PFSK-1 (cell line): ENCODE results near the gene OR8B8.

ENCODE experiments used
- FOXP2 ChIP-seq: optimal IDR thresholded peaks from 2 replicates; pipeline ENCODE3; 2011; ENCODE audit warnings: borderline replicate concordance, control low read depth, inconsistent platforms; ENCODE audit not compliant: insufficient read depth; ENCODE audit errors: extremely low read length, extremely low read depth
- POLR2AphosphoS5 ChIP-seq: IDR thresholded peaks from 2 replicates; pipeline ENCODE4 v1.6.1; 2012; ENCODE audit warnings: low read depth, mild to moderate bottlenecking, control low read depth, low read length, moderate library complexity
- REST ChIP-seq, 2 experiments: IDR thresholded peaks; 2 replicates each; pipeline versions ENCODE4 v1.6.1 to v1.8.0; 2011 to 2012; ENCODE audit warnings: low read depth in 2 of 2, low read length in 2 of 2, control low read depth in 1 of 2, inconsistent platforms in 1 of 2, mild to moderate bottlenecking in 1 of 2, moderate library complexity in 1 of 2; ENCODE audit not compliant: insufficient read depth in 1 of 2
- SIN3A ChIP-seq: IDR thresholded peaks from 2 replicates; pipeline ENCODE4 v1.6.1; 2012; ENCODE audit warnings: mild to moderate bottlenecking, low read length, moderate library complexity, borderline replicate concordance; ENCODE audit not compliant: insufficient read depth
- TAF1 ChIP-seq: IDR thresholded peaks from 2 replicates; pipeline ENCODE4 v1.6.1; 2012; ENCODE audit warnings: low read length, control low read depth, borderline replicate concordance; ENCODE audit not compliant: insufficient read depth

The OR8B8 gene

DNA sequence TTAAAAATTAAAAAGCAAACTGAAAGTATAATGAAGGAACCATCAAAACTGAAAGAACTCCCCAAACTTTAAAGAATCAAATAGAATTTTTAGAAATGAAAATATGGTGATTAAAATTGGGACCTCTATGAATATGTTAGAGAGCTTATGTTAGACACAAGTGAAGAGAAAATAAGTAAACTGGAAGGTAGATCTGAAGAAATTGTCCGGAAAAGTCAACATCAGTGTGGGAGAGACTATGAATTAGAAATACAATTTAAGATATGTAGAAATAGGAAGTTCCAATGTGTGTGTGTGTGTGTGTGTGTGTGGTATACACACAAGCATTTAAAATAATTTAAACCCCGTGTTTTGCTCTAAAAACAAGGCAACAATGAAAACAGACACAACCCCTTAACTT is 15.9 kb downstream of the OR8B8 start:
- TF ChIP-seq SIN3A: no peak
- TF ChIP-seq FOXP2: no peak
- no peak for TF ChIP-seq REST (IDR thresholded peaks at IDR 0.05; ENCODE audit: insufficient read depth in 1 of 2, low read depth in 2 of 2, low read length in 2 of 2)
- no peak for TF ChIP-seq TAF1
- no peak for TF ChIP-seq POLR2AphosphoS5

DNA sequence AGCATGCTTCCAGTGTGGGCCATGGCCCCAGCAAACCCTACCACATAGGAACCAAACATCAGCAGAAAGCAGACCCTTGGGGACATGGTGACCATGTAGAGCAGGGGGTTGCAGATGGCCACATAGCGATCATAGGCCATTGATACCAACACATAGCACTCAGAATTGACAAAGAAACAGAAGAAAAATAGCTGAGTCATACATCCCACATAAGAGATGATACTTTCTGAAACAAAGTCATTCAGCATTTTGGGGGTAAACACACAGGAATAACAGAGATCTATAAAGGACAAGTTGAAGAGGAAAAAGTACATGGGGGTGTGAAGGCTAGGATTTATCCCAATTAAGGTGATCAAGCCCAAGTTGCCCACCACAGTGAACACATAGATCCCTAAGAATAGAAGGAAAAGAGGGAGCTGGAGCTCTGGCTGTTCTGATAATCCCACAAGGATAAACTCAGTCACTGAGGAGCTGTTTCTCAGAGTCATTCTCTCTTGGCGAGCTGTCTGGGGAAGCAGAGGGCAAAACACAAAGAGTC is 21.0 kb downstream of the OR8B8 start, which contains the start of gene OR8B4:
Gene OR8B4 (minus strand): TSS at position 488 of the 538 bp plus-strand sequence. CDS start 0 bp downstream, at position 488.
- TF ChIP-seq FOXP2 (no peak), POLR2AphosphoS5 (no peak), SIN3A (no peak), REST (IDR thresholded peaks at IDR 0.05; ENCODE audit: insufficient read depth in 1 of 2, low read depth in 2 of 2, low read length in 2 of 2) (no peak), TAF1 (no peak)

DNA sequence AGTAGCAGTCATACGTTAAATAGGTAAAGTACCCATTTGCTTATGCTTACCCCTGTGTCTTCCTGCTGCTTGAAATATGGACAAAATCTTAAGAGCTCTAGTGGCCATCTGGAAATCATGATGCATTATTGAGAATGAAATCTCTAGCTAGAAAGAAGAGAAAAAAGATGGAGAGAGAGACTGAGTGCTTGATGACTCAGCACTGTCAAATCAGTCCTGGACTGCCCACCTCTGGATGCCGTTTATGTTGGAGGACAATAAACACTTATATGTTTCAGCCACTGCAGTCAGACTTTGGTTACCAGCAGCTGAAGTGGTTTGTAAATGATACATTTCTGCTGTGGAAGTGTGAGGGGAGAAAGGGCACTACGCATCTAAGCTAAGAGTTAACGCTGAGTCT is 24.5 kb downstream of the OR8B8 start:
- TF ChIP-seq REST (IDR thresholded peaks at IDR 0.05; ENCODE audit: insufficient read depth in 1 of 2, low read depth in 2 of 2, low read length in 2 of 2) (no peak), SIN3A (no peak), TAF1 (no peak), POLR2AphosphoS5 (no peak), FOXP2 (no peak)

DNA sequence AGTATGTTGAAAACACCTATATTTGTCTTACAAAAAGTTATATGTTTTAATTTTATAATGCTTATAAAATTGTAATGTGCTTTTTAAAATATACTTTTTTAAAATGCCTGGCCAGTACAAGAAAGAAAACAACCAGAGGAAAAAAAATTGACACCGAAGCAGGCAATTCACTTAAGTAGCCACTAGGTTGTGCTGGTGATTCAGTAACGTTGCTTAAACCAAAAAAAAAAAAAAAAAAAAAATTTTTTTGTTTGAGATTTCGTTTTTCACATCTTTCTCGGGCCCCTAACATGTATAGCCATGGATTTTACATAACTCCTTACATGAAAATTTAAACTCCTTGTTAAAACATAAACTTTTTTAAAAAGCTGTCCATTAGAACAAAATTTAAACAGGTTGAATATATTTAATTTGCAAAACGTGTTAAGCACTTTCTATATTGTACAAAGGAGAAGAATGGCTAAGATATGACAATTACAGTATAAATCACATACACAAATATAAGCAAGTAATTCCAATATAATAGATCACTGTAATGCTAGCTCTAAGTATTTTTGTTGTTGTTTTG is 30.1 kb downstream of the OR8B8 start:
- TF ChIP-seq FOXP2 (no peak), REST (IDR thresholded peaks at IDR 0.05; ENCODE audit: insufficient read depth in 1 of 2, low read depth in 2 of 2, low read length in 2 of 2) (no peak), SIN3A (no peak), POLR2AphosphoS5 (no peak), TAF1 (no peak)

DNA sequence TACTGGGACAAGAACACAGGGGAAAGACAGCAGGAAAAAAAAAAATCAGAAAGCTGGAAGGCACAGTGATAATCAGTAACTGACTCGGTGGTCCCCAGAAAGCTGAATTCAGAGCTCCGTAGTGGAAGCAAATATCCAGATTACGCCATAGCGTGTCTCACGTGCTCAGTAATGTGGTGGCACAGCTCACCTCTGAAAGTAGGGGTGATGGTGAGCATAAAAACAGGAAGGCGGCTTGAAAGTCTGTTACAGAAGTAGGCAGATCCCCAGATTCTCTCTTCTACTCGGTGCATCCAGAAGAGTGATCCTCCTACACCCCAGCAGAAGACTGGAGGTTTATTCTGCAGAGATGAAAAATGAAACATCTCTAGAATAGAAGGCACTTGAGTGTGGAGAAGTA is 35.6 kb downstream of the OR8B8 start:
- TF ChIP-seq FOXP2: no peak
- no peak for TF ChIP-seq POLR2AphosphoS5
- TF ChIP-seq REST (IDR thresholded peaks at IDR 0.05; ENCODE audit: insufficient read depth in 1 of 2, low read depth in 2 of 2, low read length in 2 of 2): no peak
- no peak for TF ChIP-seq TAF1
- TF ChIP-seq SIN3A: no peak
